CD14-positive monocyte (primary cell): ENCODE measurements around the gene CYP19A1. TPM values are rescaled to one million over a fixed set of nuclear protein-coding genes. Genes with fewer than 3 reads are reported as not detected.

Experiments
- DNase-seq, 3 donors: peaks; one replicate each; pipeline ENCODE4 v3.0.0-alpha.2; 2011 to 2022
- H2AFZ ChIP-seq: 2 replicates; pipeline ENCODE4 v1.6.0; 2012; ENCODE audit warnings: mild to moderate bottlenecking, low read depth, low read length, inconsistent platforms; ENCODE audit not compliant: insufficient read depth, poor library complexity, severe bottlenecking
- H3K27ac ChIP-seq, 2 donors: 1 replicate in 1 of 2; 2 replicates in 1 of 2; pipeline ENCODE4 v1.5.1; 2012 to 2013; ENCODE audit warnings: low read length in 2 of 2, control low read depth in 1 of 2, inconsistent platforms in 1 of 2, low read depth in 1 of 2, mild to moderate bottlenecking in 1 of 2
- H3K27me3 ChIP-seq, 2 donors: one replicate each; pipeline versions ENCODE4 v1.6.0 to v1.6.1; 2011 to 2013; ENCODE audit warnings: low read length in 2 of 2; ENCODE audit not compliant: control insufficient read depth in 2 of 2, insufficient read depth in 2 of 2
- H3K36me3 ChIP-seq, 2 donors: replicated peaks in 1 of 2; 1 replicate in 1 of 2; 2 replicates in 1 of 2; pipeline versions ENCODE4 v1.5.1 to v1.6.1; 2012 to 2013; ENCODE audit warnings: low read length in 2 of 2, control low read depth in 1 of 2, inconsistent platforms in 1 of 2, mild to moderate bottlenecking in 1 of 2; ENCODE audit not compliant: insufficient read depth in 2 of 2, control insufficient read depth in 1 of 2
- H3K4me1 ChIP-seq, 2 donors: 1 replicate in 1 of 2; 2 replicates in 1 of 2; pipeline versions ENCODE4 v1.5.1 to v1.6.1; 2012 to 2013; ENCODE audit warnings: low read length in 2 of 2, control low read depth in 1 of 2, inconsistent platforms in 1 of 2, mild to moderate bottlenecking in 1 of 2, moderate library complexity in 1 of 2; ENCODE audit not compliant: insufficient read depth in 2 of 2, control insufficient read depth in 1 of 2
- H3K4me2 ChIP-seq: replicated peaks from 2 replicates; pipeline ENCODE3; 2012; ENCODE audit warnings: low read length, moderate library complexity, mild to moderate bottlenecking; ENCODE audit not compliant: poor library complexity, severe bottlenecking; ENCODE audit errors: extremely low read depth
- H3K4me3 ChIP-seq, 3 experiments: fragments of 200-600 bp in 1 of 3; sonication (generic) in 1 of 3; replicated peaks in 1 of 3; 1 replicate in 2 of 3; 2 replicates in 1 of 3; pipeline ENCODE4 v1.5.1; 2011 to 2013; ENCODE audit warnings: low read length in 3 of 3, mild to moderate bottlenecking in 3 of 3, control low read depth in 2 of 3, low read depth in 2 of 3, inconsistent platforms in 1 of 3, moderate library complexity in 1 of 3
- H3K79me2 ChIP-seq: 2 replicates; pipeline ENCODE4 v1.6.0; 2012; ENCODE audit warnings: mild to moderate bottlenecking, control low read depth, inconsistent platforms, low read length, moderate library complexity; ENCODE audit not compliant: insufficient read depth
- H3K9ac ChIP-seq: 2 replicates; pipeline ENCODE4 v1.6.0; 2017; ENCODE audit warnings: low read length, mild to moderate bottlenecking; ENCODE audit not compliant: insufficient read depth, poor library complexity, severe bottlenecking
- H3K9me3 ChIP-seq, 2 donors: replicated peaks in 1 of 2; 1 replicate in 1 of 2; 2 replicates in 1 of 2; pipeline versions ENCODE4 v1.5.1 to v1.6.1; 2012 to 2013; ENCODE audit warnings: low read length in 2 of 2, control low read depth in 1 of 2; ENCODE audit not compliant: control insufficient read depth in 1 of 2, insufficient read depth in 1 of 2
- H4K20me1 ChIP-seq: 2 replicates; pipeline ENCODE4 v1.6.0; 2012; ENCODE audit warnings: mild to moderate bottlenecking, low read length, control low read depth, moderate library complexity; ENCODE audit not compliant: insufficient read depth
- H3K27ac Mint-ChIP-seq, 7 donors: one replicate each; pipeline ENCODE4 v1.8.0; 2020; ENCODE audit warnings: mild to moderate bottlenecking in 7 of 7, mixed read lengths in 7 of 7, moderate library complexity in 6 of 7, inconsistent platforms in 2 of 7
- H3K27me3 Mint-ChIP-seq, 3 donors: one replicate each; pipeline ENCODE4 v1.8.0; 2021 to 2022; ENCODE audit warnings: low read depth in 3 of 3, mild to moderate bottlenecking in 3 of 3, mixed read lengths in 3 of 3, moderate library complexity in 3 of 3, inconsistent platforms in 1 of 3
- H3K36me3 Mint-ChIP-seq, 2 donors: one replicate each; pipeline ENCODE4 v1.8.0; 2020; ENCODE audit warnings: mixed read lengths in 2 of 2, inconsistent platforms in 1 of 2, mild to moderate bottlenecking in 1 of 2
- H3K4me1 Mint-ChIP-seq: one replicate; pipeline ENCODE4 v1.8.0; 2020; ENCODE audit warnings: mild to moderate bottlenecking, mixed read lengths
- H3K4me3 Mint-ChIP-seq, 2 donors: one replicate each; pipeline ENCODE4 v1.8.0; 2020; ENCODE audit warnings: mild to moderate bottlenecking in 2 of 2, mixed read lengths in 2 of 2, moderate library complexity in 1 of 2
- H3K9me3 Mint-ChIP-seq, 7 donors: one replicate each; pipeline ENCODE4 v1.8.0; 2020 to 2022; ENCODE audit warnings: mixed read lengths in 7 of 7, mild to moderate bottlenecking in 6 of 7, moderate library complexity in 6 of 7, inconsistent platforms in 2 of 7
- WGBS: methylation state at CpG from one replicate; pipeline ENCODE4 v1.1.5; 2013; ENCODE audit warnings: missing lambda C conversion rate; ENCODE audit not compliant: insufficient coverage; 5-methylcytosine and 5-hydroxymethylcytosine counted together
- intact Hi-C, 2 donors: fragments of 100-400 bp; cut with micrococcal nuclease; formaldehyde crosslinking; loops; one replicate each; pipeline versions ENCODE4 v1.15.0 to v1.15.1; 2023
- polyA plus RNA-seq, 3 donors: library from polyadenylated mRNA; depleted of rRNA in 1 of 3; unstranded in 2 of 3; stranded (reverse) in 1 of 3; fragments of 300-500 nt in 2 of 3; fragments of >200 nt in 1 of 3; fragmentation: Illumina TruSeq in 2 of 3; gene quantifications; 1 replicate in 2 of 3; 2 replicates in 1 of 3; pipeline ENCODE4 v1.2.3, GENCODE V29; 2012 to 2021
- TF ChIP-seq, protein P1 (sequence below): fragments of 200-600 bp; IDR thresholded peaks from one replicate; pipeline ENCODE4 v1.8.0; 2022; ENCODE audit warnings: antibody characterized with exemption, mild to moderate bottlenecking

Gene CYP19A1
- polyA plus RNA-seq, 3 donors = not detected

DNA sequence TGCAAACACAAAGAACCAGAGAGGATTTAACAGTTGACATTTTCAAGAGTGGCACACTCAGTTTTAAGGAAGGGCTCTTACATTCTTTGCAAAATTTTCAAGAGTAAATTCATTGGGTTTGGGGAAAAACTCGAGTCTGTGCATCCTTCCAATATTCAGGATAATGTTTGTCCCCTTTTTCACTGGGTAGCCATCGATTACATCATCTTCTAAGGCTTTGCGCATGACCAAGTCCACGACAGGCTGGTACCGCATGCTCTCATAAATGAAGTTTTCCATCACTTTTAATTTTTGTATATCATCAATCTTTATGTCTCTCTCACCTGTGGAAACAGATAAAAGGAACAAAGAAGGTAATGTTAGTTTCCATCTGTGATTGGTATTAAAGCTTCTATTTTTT lies 126.2 kb downstream of the CYP19A1 start:
- TF ChIP-seq, protein P1, sequence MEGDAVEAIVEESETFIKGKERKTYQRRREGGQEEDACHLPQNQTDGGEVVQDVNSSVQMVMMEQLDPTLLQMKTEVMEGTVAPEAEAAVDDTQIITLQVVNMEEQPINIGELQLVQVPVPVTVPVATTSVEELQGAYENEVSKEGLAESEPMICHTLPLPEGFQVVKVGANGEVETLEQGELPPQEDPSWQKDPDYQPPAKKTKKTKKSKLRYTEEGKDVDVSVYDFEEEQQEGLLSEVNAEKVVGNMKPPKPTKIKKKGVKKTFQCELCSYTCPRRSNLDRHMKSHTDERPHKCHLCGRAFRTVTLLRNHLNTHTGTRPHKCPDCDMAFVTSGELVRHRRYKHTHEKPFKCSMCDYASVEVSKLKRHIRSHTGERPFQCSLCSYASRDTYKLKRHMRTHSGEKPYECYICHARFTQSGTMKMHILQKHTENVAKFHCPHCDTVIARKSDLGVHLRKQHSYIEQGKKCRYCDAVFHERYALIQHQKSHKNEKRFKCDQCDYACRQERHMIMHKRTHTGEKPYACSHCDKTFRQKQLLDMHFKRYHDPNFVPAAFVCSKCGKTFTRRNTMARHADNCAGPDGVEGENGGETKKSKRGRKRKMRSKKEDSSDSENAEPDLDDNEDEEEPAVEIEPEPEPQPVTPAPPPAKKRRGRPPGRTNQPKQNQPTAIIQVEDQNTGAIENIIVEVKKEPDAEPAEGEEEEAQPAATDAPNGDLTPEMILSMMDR = no peak
- H3K27ac Mint-ChIP-seq = no peak overlapping the region
- no peak overlapping the region for H3K4me2 ChIP-seq
- no peaks in the 10 kb centered on the region for H4K20me1 ChIP-seq
- H3K27ac ChIP-seq = no peak overlapping the region
- H3K4me3 Mint-ChIP-seq = no peak overlapping the region
- no peak for DNase-seq
- 60% methylated on average over 1 of the region's 5 CpGs for WGBS
- no peak overlapping the region for H2AFZ ChIP-seq
- H3K9ac ChIP-seq = no peak overlapping the region
- H3K9me3 ChIP-seq = no peaks in the 10 kb centered on the region
- H3K36me3 Mint-ChIP-seq = no peaks in the 10 kb centered on the region
- no peaks in the 10 kb centered on the region for H3K36me3 ChIP-seq
- intact Hi-C loops = no loop called here
- H3K9me3 Mint-ChIP-seq = peaks cover 0 to 2% (median 0%) of the 10 kb centered on the region in 7 donors
- H3K27me3 ChIP-seq = peaks cover 7 to 20% of the 10 kb centered on the region in 2 donors
- H3K4me1 ChIP-seq = no peaks in the 10 kb centered on the region
- no peaks in the 10 kb centered on the region for H3K79me2 ChIP-seq
- no peaks in the 10 kb centered on the region for H3K4me1 Mint-ChIP-seq
- H3K4me3 ChIP-seq = no peak overlapping the region
- peaks cover 9 to 13% (median 12%) of the 10 kb centered on the region in 3 donors for H3K27me3 Mint-ChIP-seq

DNA sequence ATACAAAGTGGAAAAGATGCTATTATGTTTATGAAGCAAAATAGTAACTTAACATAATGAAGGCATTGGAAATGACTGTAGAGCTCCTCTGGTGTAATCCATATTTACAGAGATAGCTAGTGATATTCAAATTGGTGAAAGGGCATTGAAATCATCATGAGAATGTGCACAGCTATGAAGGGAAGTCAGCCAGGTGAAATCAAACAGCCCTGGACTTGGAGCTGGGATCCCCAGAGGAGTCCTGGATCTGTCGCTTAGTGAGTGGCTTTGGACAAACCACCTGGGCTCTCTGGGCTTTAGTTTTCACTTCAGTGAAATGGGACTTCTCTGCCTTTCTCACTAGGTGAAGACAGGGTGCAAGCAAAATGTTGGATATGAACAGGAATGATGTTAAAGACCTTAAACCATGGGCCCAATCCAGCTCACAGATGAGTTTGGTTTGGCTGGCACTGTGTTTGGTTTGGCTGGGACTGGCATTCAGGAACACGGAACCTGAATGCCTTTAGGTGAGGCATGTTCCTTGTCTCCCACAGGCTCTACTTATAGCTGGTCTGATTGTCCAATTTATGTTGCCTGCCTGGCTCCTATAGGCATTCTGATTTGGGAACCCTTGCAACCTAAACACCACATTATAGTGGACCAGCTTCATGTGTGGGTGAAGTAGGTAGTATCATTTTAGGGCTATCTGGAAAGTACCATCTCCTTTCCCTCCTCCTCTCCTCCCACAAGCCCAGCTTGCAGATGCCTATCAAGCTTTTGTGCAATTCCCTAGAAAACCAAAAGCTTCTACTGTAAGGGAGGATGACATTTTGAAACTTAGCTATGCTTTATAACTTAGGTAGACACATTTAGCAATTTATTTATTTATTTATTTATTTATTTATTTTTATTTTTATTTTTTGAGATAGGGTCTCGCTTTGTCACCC lies 133.1 kb downstream of the CYP19A1 start:
- H3K27me3 Mint-ChIP-seq = peaks cover 2 to 15% (median 9%) of the 10 kb centered on the region in 3 donors
- Histone ChIP-seq H3K36me3 (no peaks in the 10 kb centered on the region), H3K4me3 (no peak overlapping the region), H3K27me3 (peaks cover 4 to 7% of the 10 kb centered on the region in 2 donors), H3K79me2 (no peaks in the 10 kb centered on the region), H4K20me1 (no peaks in the 10 kb centered on the region), H2AFZ (no peak overlapping the region), H3K4me1 (peaks cover 10 to 11% of the 10 kb centered on the region in 2 donors), H3K27ac (no peak overlapping the region), H3K9ac (no peak overlapping the region), H3K4me2 (no peak overlapping the region), H3K9me3 (no peaks in the 10 kb centered on the region)
- H3K4me3 Mint-ChIP-seq = no peak overlapping the region
- H3K27ac Mint-ChIP-seq = no peak overlapping the region
- TF ChIP-seq, protein P1 = no peak
- H3K9me3 Mint-ChIP-seq = peaks cover 0 to 5% (median 0%) of the 10 kb centered on the region in 7 donors
- H3K36me3 Mint-ChIP-seq = no peaks in the 10 kb centered on the region
- no peak for DNase-seq
- no CpG with 5 or more reads among the region's 3 CpGs for WGBS
- no peaks in the 10 kb centered on the region for H3K4me1 Mint-ChIP-seq
- intact Hi-C loops = no loop called here
